GM18505 (cell line): Measurements from ENCODE around the gene FCRL5.
A peak's percentile ranks its signal among the peaks of the same experiment; 100 is the strongest.

Source experiments
- ATAC-seq: cut with Tn5 transposase; IDR thresholded peaks from one replicate; pipeline ENCODE4 v1.9.1; 2021; ENCODE audit not compliant: unreplicated experiment
- POLR2A ChIP-seq: IDR thresholded peaks from 4 replicates; pipeline ENCODE4 v1.6.1; 2011; ENCODE audit warnings: borderline replicate concordance; ENCODE audit not compliant: insufficient read depth, insufficient read length; ENCODE audit errors: extremely low read depth

FCRL5 gene

DNA sequence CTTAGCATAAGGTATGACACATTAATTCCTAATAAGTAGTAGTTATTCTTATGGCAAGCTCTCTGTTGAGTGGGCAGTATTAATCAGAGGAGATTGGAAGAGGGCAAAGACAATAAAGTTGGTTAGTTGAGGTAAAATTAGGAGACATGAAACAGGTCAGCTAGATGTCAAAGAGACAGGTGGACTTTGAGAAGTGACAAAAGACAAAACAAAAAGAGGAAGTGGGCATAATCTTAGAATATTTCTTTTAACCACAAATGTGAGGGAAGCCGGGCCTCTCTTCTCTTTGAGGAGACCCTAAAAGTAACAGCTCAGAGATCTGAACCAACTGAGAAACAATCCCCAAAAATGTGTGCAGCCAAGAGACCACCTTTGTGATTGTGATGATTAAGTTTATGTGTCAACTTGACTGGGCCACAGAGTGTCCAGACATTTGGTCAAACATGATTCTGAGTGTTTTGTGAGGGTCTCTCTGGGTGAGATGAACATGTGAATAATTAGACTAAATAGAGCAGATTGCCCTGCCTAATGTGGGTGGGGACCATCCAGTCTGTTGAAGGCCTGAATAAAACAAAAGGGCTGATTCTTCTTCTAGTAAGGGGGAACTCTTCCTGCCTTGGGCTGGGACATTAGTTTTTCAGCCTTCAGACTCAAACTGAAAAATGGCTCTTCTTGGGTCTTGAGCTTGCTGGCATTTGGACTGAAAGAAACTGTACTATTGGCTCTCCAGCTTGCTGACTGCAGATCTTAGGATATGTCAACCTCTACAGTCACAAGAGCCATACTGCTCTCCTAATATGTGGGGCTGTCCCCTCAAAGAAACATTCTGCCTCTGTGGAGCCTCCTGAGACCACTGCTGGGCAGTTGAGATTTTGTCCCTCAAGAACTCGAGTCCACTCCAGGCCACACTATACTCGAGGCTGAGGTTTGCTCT, 40.0 kb downstream of the FCRL5 start:
- TF ChIP-seq POLR2A = no peak
- no peak for ATAC-seq

DNA sequence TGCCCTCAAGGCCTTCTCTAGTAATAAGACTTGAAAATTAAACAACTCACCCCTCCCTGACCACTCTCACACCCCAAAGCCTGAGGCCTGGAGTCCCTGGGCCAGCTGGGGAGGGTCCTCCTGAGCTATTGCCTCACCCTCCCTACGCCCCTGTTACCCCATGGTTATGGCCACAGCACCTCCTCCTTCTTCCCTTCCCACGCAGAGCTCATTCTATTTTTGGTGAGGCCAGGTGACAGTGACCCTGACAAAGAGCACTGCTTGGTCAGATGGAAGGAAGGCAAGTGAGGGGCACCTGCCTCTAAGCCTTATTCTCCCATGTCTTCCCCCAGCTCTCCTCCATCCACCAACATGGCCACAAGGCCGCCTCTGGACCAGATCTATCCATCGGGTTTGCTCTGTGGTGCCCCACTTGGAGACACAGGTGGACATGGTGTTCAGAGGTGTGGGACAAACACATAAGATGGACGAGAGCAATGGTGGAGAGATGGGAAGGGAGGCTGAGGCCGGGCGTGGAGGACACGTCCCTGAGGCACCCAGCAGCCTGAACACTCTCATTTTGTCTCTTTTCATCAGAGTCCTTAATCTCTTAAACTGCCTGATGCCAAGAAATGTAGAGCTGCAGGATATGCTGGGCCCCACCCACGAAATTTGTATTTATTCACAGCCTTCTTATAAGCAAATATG, 42.6 kb downstream of the FCRL5 start:
- TF ChIP-seq POLR2A = no peak
- ATAC-seq = no peak

DNA sequence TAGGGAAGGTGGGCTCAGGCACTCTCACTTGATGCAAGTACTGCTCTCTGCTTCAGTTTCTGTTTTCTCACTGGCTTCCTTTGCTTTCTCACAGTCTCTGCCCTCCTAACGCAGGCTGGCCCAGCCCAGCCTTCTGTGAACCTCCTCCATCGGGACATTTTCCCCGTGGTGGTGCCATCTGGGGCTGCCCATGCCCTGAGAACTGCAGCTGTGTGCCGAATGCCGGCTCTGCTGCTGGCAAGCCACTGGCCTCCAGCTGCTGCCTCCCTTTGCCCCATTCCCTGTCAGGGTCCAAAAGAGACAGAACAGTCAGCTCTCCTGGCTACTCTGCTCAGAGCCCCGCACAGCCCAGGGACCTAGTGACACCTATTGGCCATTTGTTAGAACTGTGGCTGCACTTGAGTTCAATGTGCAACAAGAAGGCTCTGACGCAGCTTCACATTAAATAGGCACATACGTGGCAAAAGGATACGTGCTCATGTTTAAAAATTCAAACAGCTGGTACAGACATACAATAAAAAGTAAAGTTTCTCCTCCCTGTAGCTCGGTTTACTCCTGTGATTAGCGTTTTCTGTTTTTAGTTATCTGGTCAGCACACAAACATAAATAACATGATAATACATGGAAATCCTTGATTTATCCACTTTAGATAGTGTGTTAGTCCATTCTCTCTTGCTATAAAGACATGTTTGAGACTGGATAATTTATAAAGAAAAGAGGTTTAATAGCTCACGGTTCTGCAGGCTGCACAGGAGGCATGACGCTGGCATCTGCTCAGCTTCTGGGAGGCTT, 46.6 kb downstream of the FCRL5 start:
- peak; percentile 95 for ATAC-seq
- TF ChIP-seq POLR2A = peak; percentile 18

DNA sequence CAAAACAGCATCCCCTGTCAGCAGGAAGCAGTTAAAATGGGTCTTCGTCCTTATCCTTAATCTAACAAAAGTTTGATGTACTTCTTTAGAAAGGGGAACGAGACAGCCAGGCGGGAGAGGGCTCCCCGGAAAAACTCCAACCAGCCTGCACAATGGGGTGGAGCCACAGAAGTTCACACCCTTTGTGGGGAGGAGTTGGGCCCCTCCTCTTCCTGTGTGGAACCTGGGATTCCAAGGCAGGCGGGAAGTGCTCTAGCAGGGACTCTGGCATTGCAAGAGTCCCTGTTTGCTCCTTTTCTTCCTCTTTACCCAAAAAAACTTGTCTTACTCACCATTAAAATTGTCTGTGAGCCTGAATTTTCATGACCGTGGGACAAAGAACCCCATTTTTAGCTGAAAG, 47.7 kb downstream of the FCRL5 start:
- no peak for TF ChIP-seq POLR2A
- no peak for ATAC-seq

DNA sequence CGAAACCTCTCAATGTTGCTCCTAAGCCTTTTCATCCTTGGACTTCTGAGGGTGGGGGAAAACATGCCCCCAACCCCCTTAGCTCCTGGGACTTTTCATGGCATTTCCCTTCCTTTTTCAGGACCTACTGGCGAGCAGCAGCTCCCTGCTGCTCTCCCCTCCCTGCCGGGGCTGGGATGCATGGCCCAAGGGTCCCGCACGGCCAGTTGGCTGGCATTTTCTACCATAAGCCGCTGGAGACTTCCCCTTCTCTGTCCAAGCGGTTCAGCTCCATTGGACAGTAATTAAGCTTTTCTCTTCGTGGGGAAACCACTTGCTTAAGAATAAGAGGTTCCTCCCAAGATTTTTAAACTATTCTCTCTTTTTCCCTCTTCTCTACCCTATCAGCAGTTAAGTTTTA, 52.8 kb downstream of the FCRL5 start:
- ATAC-seq = no peak
- TF ChIP-seq POLR2A = no peak

DNA sequence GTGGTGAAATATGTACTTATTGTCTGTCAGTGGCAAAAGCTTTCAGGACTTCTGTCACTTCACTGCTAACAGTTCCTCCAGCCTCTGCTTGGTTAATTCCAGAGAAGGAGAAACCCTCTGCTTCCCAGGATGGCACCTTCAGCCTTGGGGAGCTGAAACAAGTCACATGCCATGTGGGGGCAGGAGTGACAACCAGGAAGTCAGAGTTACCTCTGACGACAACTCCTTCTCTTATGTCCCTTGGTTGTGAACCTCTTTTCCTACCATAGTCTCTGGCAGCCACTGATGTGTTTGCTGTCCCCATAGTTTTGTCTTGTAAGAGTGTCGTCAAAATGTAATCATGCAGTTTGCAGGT, 53.6 kb downstream of the FCRL5 start:
- ATAC-seq = no peak
- no peak for TF ChIP-seq POLR2A

DNA sequence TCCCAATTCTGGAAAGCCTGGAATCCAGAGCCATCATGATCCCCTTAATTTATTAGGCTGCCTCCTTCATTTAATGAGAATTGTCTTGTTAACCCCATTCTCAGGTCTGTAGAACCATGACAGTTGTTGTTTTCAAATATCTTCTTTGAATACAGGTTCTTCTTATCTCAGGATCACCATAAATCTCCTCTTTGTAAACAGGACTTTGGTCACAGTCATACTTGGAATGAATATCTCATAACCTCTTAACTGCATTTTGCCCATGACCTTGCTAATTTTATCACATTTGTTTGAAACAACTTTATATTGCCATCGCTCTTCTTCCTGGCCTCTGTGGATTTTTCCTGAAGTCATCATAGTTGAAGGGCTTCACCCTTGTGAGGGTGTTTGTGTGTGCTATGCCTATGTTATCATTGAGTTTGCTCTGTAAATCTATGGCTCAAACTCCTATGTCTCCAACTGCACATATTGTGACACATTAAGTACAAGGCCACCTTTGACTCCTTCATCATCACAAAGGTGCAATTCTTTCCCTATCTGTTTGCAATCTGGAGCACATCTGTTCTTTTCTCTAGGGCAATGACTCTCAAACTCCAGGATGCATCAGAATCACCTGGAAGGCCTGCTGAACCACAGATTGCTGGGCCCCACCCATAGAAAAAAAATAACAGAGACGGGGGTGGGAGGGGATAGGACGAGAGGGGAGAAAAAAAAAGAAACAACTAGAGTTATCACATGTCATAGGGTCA, 54.2 kb downstream of the FCRL5 start:
- no peak for ATAC-seq
- no peak for TF ChIP-seq POLR2A

DNA sequence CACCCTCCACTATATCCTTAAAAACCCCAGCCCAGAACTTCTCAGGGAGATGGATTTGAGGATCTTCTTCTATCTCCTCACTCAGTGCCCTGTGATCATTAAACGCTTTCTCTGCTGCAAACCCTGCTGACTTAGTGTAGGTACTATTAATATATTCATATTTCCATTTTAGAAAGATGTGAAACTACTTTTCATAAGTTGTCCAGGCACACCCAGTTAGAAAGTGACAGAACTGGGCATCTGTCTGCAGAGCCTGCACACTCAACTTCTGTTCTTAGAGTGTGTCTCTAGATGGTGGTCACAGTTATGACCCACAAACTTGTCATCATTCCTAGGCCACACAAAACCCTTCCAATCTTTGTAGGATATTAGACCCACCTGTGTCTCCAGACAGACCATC, 55.0 kb downstream of the FCRL5 start:
- TF ChIP-seq POLR2A = no peak
- no peak for ATAC-seq

DNA sequence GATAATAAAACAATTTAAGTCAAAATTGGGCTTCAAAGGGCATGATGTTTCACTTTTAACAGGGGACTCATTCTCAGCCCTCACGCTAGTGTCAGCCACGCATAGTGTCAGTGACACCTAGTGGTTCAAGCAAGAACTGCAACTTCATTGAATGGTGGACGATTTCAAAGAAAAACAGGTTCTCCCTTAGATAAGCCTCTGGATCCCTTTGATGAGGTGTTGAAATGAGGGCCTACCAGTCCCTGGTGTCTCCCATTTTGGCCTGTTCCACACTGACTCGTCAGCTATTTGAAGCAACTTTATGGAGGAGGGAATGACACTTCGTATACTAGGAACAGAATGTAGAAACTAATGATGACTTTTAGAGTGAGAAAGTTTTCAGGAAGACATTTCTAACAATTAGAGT, 56.2 kb downstream of the FCRL5 start:
- no peak for ATAC-seq
- TF ChIP-seq POLR2A = no peak

DNA sequence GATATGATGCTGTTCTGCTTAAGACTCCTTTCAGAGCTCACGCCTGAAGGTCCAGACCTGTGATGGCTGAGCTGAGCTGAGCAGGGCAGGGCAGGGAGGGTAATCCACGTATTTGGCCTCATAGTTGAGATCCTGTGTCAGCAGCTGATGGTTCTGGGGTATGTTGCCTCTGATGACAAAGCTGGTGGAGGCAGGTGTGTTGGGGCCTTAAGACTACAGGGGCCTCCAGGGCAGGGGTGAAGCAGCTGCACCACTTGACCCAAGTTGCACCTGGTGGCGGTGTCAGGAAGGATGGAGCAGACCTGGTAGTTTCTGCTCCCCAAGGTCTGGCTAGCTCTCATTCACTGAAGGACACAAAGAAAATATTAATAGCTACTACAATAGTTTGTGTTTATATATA, 57.0 kb downstream of the FCRL5 start:
- ATAC-seq = no peak

DNA sequence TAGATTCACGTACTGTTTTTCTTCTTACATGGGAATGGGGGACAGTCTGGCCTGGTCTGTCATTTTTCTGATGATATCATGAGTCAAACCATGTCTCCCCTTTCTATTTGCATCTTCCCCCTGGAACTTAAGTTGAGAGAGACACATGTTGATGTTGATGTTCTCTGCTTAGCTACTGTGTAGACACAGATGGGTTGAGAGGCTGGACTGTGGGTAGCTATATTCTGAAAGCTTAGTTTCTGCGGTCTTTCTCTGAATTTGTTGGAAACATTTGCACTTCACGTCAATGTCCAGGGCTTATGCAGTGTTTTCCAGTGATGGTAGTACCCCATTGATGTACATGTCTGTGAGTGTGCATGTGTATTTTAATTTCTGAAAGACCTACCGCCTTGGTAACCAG, 58.2 kb downstream of the FCRL5 start:
- ATAC-seq = no peak
- no peak for TF ChIP-seq POLR2A

More for the DNA sequence above, 57.0 kb downstream of the FCRL5 start:
- no peak for TF ChIP-seq POLR2A

DNA sequence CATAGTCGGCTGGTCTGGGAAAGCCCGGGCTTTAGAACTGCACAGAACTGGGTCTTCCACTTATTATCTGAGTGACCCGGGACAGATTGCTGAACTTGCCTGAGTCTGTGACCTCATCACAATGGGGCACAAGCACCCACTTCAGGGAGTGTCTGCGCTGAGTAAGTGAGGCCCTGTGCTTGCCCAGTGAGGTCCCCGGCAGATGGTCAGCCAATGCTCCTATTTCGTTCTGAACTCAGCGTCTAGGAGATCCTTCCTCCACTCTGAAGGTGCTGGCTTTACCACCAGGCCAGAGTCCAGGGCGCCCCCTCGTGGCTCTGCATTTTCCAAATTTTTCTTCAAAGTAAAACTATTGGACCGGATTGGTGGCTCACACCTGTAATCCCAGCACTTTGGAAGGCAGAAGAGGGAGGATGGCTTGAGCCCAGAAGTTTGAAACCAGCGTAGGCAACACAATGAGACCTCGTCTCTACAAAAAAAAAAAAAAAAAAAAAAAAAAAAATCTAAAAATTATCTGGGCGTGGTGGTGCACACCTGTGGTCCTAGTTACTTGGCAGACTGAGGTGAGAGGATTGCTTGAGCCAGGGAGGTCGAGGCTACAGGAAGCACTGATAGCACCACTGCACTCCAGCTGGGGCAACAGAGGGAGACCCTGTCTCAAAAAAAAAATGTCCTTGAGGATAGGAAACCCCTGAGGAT, 61.7 kb downstream of the FCRL5 start:
- TF ChIP-seq POLR2A = no peak
- ATAC-seq = no peak
